ENCODE data around the gene NKX2-1.

GRCh38 chr14:36505892-36506731 is 13.9 kb downstream of the NKX2-1 start:
- TF ChIP-seq CTCF (IDR thresholded peaks at IDR 0.05; ENCODE audit: low read length), result 0 out of 2 replicates have a peak, but pooled peaks have one; percentile 6
- no peak for TF ChIP-seq EZH2 (optimal IDR thresholded peaks at IDR 0.05; ENCODE audit: low read depth, low read length)
- TF ChIP-seq EZH2phosphoT487 (IDR thresholded peaks at IDR 0.05; ENCODE audit: low read length), result no peak

Data from MM.1S (cell line).